ENCODE measurements around the gene ANXA9. TPM values are rescaled to one million over a fixed set of nuclear protein-coding genes. Genes with fewer than 3 reads are reported as not detected.
A peak's percentile ranks its signal among the peaks of the same experiment; 100 is the strongest.

ANXA9 gene
- total RNA-seq, 4 donors from 2014 or later: 17.6 to 67.5 (median 45.8) TPM

DNA sequence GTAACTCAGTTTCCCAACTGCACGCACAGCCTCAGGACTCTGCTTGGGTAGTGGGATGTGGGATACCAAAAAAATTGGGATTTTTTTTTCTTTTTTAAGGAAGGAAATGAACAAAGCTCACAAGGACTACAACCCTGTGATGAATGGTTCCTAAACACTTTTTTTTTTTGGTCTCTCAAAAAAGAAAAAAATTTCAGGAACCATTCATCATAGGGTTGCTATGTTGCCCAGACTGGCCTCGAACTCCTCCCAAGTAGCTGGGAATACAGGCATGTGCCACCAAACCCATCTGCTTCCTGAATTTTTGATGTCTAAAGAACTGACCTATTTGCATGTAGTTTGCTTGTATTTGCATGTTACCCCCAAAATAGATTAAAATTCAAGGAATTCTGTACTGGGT is 17.8 kb downstream of the ANXA9 start:
- no peak overlapping the region for H3K4me3 ChIP-seq
- 88% methylated on average over 2 of the region's 2 CpGs for WGBS
- H3K9me3 ChIP-seq: no peaks in the 10 kb centered on the region
- TF ChIP-seq EP300 (IDR thresholded peaks at IDR 0.05) (no peak), POLR2A (IDR thresholded peaks at IDR 0.05) (no peak), POLR2AphosphoS5 (IDR thresholded peaks at IDR 0.05) (no peak)
- TF ChIP-seq, protein P1, sequence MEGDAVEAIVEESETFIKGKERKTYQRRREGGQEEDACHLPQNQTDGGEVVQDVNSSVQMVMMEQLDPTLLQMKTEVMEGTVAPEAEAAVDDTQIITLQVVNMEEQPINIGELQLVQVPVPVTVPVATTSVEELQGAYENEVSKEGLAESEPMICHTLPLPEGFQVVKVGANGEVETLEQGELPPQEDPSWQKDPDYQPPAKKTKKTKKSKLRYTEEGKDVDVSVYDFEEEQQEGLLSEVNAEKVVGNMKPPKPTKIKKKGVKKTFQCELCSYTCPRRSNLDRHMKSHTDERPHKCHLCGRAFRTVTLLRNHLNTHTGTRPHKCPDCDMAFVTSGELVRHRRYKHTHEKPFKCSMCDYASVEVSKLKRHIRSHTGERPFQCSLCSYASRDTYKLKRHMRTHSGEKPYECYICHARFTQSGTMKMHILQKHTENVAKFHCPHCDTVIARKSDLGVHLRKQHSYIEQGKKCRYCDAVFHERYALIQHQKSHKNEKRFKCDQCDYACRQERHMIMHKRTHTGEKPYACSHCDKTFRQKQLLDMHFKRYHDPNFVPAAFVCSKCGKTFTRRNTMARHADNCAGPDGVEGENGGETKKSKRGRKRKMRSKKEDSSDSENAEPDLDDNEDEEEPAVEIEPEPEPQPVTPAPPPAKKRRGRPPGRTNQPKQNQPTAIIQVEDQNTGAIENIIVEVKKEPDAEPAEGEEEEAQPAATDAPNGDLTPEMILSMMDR (IDR thresholded peaks at IDR 0.05): no peak
- no peak overlapping the region for H3K27ac ChIP-seq
- H3K27me3 ChIP-seq: no peaks in the 10 kb centered on the region
- peaks cover 43% of the 10 kb centered on the region for H3K4me1 ChIP-seq
- H3K36me3 ChIP-seq: peaks cover 57% of the 10 kb centered on the region
- no peak for DNase-seq (ENCODE audit: low spot score in 2 of 2)

DNA sequence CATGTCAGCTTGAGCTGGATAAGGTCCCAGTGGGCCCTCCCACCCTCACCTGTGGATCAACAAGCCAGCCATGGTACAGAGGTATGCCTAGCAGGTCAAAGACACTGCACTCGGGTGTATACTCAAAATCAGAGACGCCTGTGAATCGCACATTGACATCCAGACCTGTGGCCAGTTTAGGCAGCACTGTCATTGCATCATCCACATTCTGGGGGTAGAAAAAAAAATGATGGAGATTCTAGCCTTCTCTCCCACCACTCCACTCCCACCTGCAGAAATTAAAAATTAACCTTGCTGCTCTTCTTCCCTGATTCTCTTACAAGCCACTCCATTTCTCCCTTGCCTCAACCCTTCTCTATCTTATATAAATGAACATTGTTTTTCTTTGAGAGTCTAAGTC is 18.3 kb downstream of the ANXA9 start:
- Histone ChIP-seq H3K27ac (no peak overlapping the region), H3K4me3 (no peak overlapping the region), H3K4me1 (peaks cover 43% of the 10 kb centered on the region), H3K27me3 (no peaks in the 10 kb centered on the region), H3K9me3 (no peaks in the 10 kb centered on the region), H3K36me3 (peaks cover 57% of the 10 kb centered on the region)
- no peak for DNase-seq (ENCODE audit: low spot score in 2 of 2)
- WGBS: 93% methylated on average over 3 of the region's 3 CpGs
- no peak for TF ChIP-seq EP300 (IDR thresholded peaks at IDR 0.05)

DNA sequence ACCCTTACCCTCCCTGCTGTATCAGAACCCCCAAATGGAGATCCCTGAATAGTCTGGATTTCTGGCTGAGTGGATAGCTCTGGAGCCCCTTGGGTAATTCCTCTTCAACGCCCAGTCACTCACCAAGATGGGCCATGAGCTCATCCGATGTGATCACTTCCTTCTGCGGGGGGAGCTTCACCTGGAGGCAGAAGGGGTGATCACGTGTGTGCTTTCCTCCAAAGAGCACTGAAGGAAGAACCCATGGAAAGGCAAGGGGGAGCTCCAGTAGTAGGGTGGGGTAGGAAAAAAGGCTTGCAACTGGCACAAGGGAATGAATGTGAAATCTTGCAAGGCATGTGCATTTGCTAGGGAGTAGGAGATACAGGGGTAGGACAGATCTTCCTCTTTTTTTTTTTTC is 19.5 kb downstream of the ANXA9 start:
- DNase-seq (ENCODE audit: low spot score in 2 of 2): no peak
- Histone ChIP-seq H3K27me3 (no peaks in the 10 kb centered on the region), H3K4me3 (no peak overlapping the region), H3K9me3 (no peaks in the 10 kb centered on the region), H3K27ac (no peak overlapping the region), H3K36me3 (peaks cover 57% of the 10 kb centered on the region), H3K4me1 (peaks cover 43% of the 10 kb centered on the region)
- WGBS: 65% methylated on average over 4 of the region's 4 CpGs
- TF ChIP-seq POLR2AphosphoS5 (IDR thresholded peaks at IDR 0.05) (no peak), EP300 (IDR thresholded peaks at IDR 0.05) (no peak), POLR2A (IDR thresholded peaks at IDR 0.05) (no peak)
- TF ChIP-seq, protein P1 (IDR thresholded peaks at IDR 0.05): no peak

DNA sequence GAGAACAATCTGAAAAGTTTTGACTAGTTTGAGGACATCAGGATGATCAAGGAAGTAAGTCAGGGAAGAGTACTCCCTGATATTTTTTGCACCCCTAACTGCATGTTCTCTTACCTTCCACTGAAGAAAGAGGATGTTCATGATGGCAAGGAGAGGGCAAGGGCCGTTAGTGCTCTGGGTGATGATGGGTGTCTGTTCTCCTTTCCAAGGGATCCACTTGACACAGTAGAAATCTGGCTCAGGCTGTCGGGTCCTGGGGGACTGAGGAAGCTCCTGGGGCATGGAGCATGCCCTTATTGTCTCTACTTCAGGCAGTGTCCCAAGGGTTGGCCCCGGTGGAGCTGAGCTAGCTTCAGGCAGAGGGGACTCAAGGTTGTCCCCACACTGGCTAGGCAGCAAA is 20.0 kb downstream of the ANXA9 start:
- TF ChIP-seq POLR2A (IDR thresholded peaks at IDR 0.05): no peak
- TF ChIP-seq EP300 (IDR thresholded peaks at IDR 0.05): no peak
- TF ChIP-seq, protein P1 (IDR thresholded peaks at IDR 0.05): no peak
- no peak for TF ChIP-seq POLR2AphosphoS5 (IDR thresholded peaks at IDR 0.05)
- no peak for DNase-seq (ENCODE audit: low spot score in 2 of 2)
- Histone ChIP-seq H3K27me3 (no peaks in the 10 kb centered on the region), H3K27ac (no peak overlapping the region), H3K4me1 (peaks cover 46% of the 10 kb centered on the region), H3K4me3 (no peak overlapping the region), H3K9me3 (no peaks in the 10 kb centered on the region), H3K36me3 (peaks cover 54% of the 10 kb centered on the region)
- WGBS: 67% methylated on average over 2 of the region's 3 CpGs

DNA sequence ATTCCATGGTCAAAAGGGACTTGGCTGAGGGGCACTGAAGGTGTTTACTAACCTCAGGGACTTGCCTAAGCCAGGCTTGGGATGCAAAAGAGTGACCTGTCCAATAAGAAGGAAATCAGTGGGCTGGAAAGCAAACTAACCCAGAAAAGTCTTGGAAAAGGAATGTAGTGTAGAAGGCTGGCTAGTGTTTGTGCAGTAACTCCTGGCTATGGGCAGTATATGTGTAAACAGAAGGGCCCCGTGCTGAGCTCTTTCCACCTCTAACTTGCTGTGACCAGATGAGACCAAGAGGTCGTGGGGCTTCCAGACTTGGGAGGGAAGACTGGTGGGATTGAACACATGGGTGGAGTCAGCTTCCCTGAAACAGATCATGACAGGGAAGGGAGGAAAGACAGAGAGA is 20.5 kb downstream of the ANXA9 start:
- 53% methylated on average over 2 of the region's 2 CpGs for WGBS
- H3K27me3 ChIP-seq: no peaks in the 10 kb centered on the region
- DNase-seq (ENCODE audit: low spot score in 2 of 2): no peak
- peak overlapping the region; percentile 10 for H3K4me3 ChIP-seq
- H3K36me3 ChIP-seq: peaks cover 48% of the 10 kb centered on the region
- TF ChIP-seq EP300 (IDR thresholded peaks at IDR 0.05) (no peak), POLR2AphosphoS5 (IDR thresholded peaks at IDR 0.05) (no peak), POLR2A (IDR thresholded peaks at IDR 0.05) (no peak)
- TF ChIP-seq, protein P1 (IDR thresholded peaks at IDR 0.05): no peak
- H3K9me3 ChIP-seq: no peaks in the 10 kb centered on the region
- H3K4me1 ChIP-seq: peaks cover 52% of the 10 kb centered on the region
- H3K27ac ChIP-seq: no peak overlapping the region

DNA sequence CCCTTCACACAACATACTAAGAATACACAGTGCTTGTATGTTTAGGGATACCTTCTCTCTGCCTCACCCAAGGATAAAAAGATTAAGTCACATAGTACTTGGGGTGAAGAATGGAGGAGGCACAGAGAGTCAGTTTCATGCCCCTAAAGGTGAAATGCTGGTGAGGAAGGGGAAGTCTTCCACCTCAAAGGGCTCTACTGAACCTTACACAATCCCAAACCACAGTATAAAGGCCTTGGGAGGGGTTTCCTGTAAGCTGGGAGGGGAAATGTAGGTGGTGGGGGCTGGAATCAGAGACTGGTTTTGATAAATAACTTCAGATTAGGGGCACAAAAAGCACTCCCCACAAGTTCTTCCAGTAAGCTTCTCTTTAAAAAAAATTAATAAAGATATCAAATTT is 21.1 kb downstream of the ANXA9 start:
- DNase-seq (ENCODE audit: low spot score in 2 of 2): no peak
- no peaks in the 10 kb centered on the region for H3K27me3 ChIP-seq
- H3K9me3 ChIP-seq: no peaks in the 10 kb centered on the region
- H3K4me1 ChIP-seq: peaks cover 57% of the 10 kb centered on the region
- no peak overlapping the region for H3K27ac ChIP-seq
- peaks cover 42% of the 10 kb centered on the region for H3K36me3 ChIP-seq
- TF ChIP-seq, protein P1 (IDR thresholded peaks at IDR 0.05): no peak
- TF ChIP-seq EP300 (IDR thresholded peaks at IDR 0.05): no peak
- no peak for TF ChIP-seq POLR2A (IDR thresholded peaks at IDR 0.05)
- TF ChIP-seq POLR2AphosphoS5 (IDR thresholded peaks at IDR 0.05): no peak
- H3K4me3 ChIP-seq: peak overlapping the region; percentile 10

All from suprapubic skin (tissue), 4 donors.